ENCODE data around the gene TMEM204. TPM values are rescaled to one million over a fixed set of nuclear protein-coding genes. Genes with fewer than 3 reads are reported as not detected.

The TMEM204 gene
- total RNA-seq, 1 experiment from 2014 or later: 0.29 TPM

GRCh38 chr16:1494129-1494640 is 39.3 kb upstream of the TMEM204 start:
- peaks cover 50% of the 10 kb centered on the region for H3K36me3 ChIP-seq
- H3K4me1 ChIP-seq (replicated peaks): peaks cover 13% of the 10 kb centered on the region
- peak overlapping the region; percentile 66 for H3K4me3 ChIP-seq
- no peak overlapping the region for H3K27ac ChIP-seq
- DNase-seq (ENCODE audit: low read depth in 1 of 2, low spot score in 2 of 2): peak; percentile 66 to 78
- H3K27me3 ChIP-seq (replicated peaks): no peaks in the 10 kb centered on the region
- H3K9me3 ChIP-seq (replicated peaks): 0 out of 2 replicates have a peak, but pooled peaks cover 2% of the 10 kb centered on the region

GRCh38 chr16:1494711-1495110 is 38.8 kb upstream of the TMEM204 start:
- Histone ChIP-seq H3K9me3 (replicated peaks) (0 out of 2 replicates have a peak, but pooled peaks cover 2% of the 10 kb centered on the region), H3K4me1 (replicated peaks) (peaks cover 13% of the 10 kb centered on the region), H3K36me3 (peaks cover 53% of the 10 kb centered on the region), H3K27me3 (replicated peaks) (no peaks in the 10 kb centered on the region), H3K27ac (no peak overlapping the region), H3K4me3 (peak overlapping the region; percentile 66; the same call in 1 of the 2 replicates)
- no peak for DNase-seq (ENCODE audit: low read depth in 1 of 2, low spot score in 2 of 2)

GRCh38 chr16:1495211-1495888 is 38.1 kb upstream of the TMEM204 start:
- Histone ChIP-seq H3K4me1 (replicated peaks) (peaks cover 13% of the 10 kb centered on the region), H3K9me3 (replicated peaks) (0 out of 2 replicates have a peak, but pooled peaks cover 2% of the 10 kb centered on the region), H3K27me3 (replicated peaks) (no peaks in the 10 kb centered on the region), H3K4me3 (no peak overlapping the region), H3K27ac (no peak overlapping the region), H3K36me3 (peaks cover 60% of the 10 kb centered on the region)
- no peak for DNase-seq (ENCODE audit: low read depth in 1 of 2, low spot score in 2 of 2)

- DNase-seq (ENCODE audit: low read depth in 1 of 2, low spot score in 2 of 2): no peak
- Histone ChIP-seq H3K27me3 (replicated peaks) (no peaks in the 10 kb centered on the region), H3K4me3 (no peak overlapping the region), H3K9me3 (replicated peaks) (0 out of 2 replicates have a peak, but pooled peaks cover 2% of the 10 kb centered on the region), H3K4me1 (replicated peaks) (peaks cover 13% of the 10 kb centered on the region), H3K36me3 (peaks cover 65% of the 10 kb centered on the region), H3K27ac (no peak overlapping the region)
Measured at GRCh38 chr16:1495889-1496262, 37.6 kb upstream of the TMEM204 start.

- Histone ChIP-seq H3K4me1 (replicated peaks) (peaks cover 13% of the 10 kb centered on the region), H3K4me3 (no peak overlapping the region), H3K27ac (no peak overlapping the region), H3K9me3 (replicated peaks) (0 out of 2 replicates have a peak, but pooled peaks cover 2% of the 10 kb centered on the region), H3K36me3 (peaks cover 71% of the 10 kb centered on the region), H3K27me3 (replicated peaks) (no peaks in the 10 kb centered on the region)
- no peak for DNase-seq (ENCODE audit: low read depth in 1 of 2, low spot score in 2 of 2)
Measured at GRCh38 chr16:1496464-1496863, 37.0 kb upstream of the TMEM204 start.

- no peaks in the 10 kb centered on the region for H3K27me3 ChIP-seq (replicated peaks)
- 0 out of 2 replicates have a peak, but pooled peaks cover 2% of the 10 kb centered on the region for H3K9me3 ChIP-seq (replicated peaks)
- H3K4me3 ChIP-seq: no peak overlapping the region
- no peak overlapping the region for H3K27ac ChIP-seq
- peaks cover 13% of the 10 kb centered on the region for H3K4me1 ChIP-seq (replicated peaks)
- no peak for DNase-seq (ENCODE audit: low read depth in 1 of 2, low spot score in 2 of 2)
- peaks cover 77% of the 10 kb centered on the region for H3K36me3 ChIP-seq
Measured at GRCh38 chr16:1497014-1497598, 36.4 kb upstream of the TMEM204 start.

- DNase-seq (ENCODE audit: low read depth in 1 of 2, low spot score in 2 of 2): no peak
- no peaks in the 10 kb centered on the region for H3K9me3 ChIP-seq (replicated peaks)
- H3K27me3 ChIP-seq (replicated peaks): no peaks in the 10 kb centered on the region
- H3K27ac ChIP-seq: no peak overlapping the region
- no peak overlapping the region for H3K4me3 ChIP-seq
- H3K36me3 ChIP-seq: peaks cover 89% of the 10 kb centered on the region
- peaks cover 7% of the 10 kb centered on the region for H3K4me1 ChIP-seq (replicated peaks)
Measured at GRCh38 chr16:1498899-1499676, 34.4 kb upstream of the TMEM204 start.

- H3K27me3 ChIP-seq (replicated peaks): no peaks in the 10 kb centered on the region
- H3K36me3 ChIP-seq: peaks cover 84% of the 10 kb centered on the region
- DNase-seq (ENCODE audit: low read depth in 1 of 2, low spot score in 2 of 2): no peak
- H3K27ac ChIP-seq: no peak overlapping the region
- no peaks in the 10 kb centered on the region for H3K4me1 ChIP-seq (replicated peaks)
- H3K4me3 ChIP-seq: no peak overlapping the region
- H3K9me3 ChIP-seq (replicated peaks): no peaks in the 10 kb centered on the region
Measured at GRCh38 chr16:1499756-1500464, 33.6 kb upstream of the TMEM204 start.

GRCh38 chr16:1500465-1501150 is 32.9 kb upstream of the TMEM204 start:
- H3K4me3 ChIP-seq: no peak overlapping the region
- no peaks in the 10 kb centered on the region for H3K9me3 ChIP-seq (replicated peaks)
- no peak overlapping the region for H3K27ac ChIP-seq
- H3K27me3 ChIP-seq (replicated peaks): no peaks in the 10 kb centered on the region
- H3K36me3 ChIP-seq: peaks cover 79% of the 10 kb centered on the region
- DNase-seq (ENCODE audit: low read depth in 1 of 2, low spot score in 2 of 2): no peak
- H3K4me1 ChIP-seq (replicated peaks): no peaks in the 10 kb centered on the region

GRCh38 chr16:1501630-1502029 is 31.8 kb upstream of the TMEM204 start:
- Histone ChIP-seq H3K4me3 (no peak overlapping the region), H3K27ac (no peak overlapping the region), H3K9me3 (replicated peaks) (no peaks in the 10 kb centered on the region), H3K36me3 (peaks cover 69% of the 10 kb centered on the region), H3K27me3 (replicated peaks) (no peaks in the 10 kb centered on the region), H3K4me1 (replicated peaks) (no peaks in the 10 kb centered on the region)
- no peak for DNase-seq (ENCODE audit: low read depth in 1 of 2, low spot score in 2 of 2)

- no peak for DNase-seq (ENCODE audit: low read depth in 1 of 2, low spot score in 2 of 2)
- Histone ChIP-seq H3K9me3 (replicated peaks) (no peaks in the 10 kb centered on the region), H3K36me3 (peaks cover 68% of the 10 kb centered on the region), H3K4me1 (replicated peaks) (no peaks in the 10 kb centered on the region), H3K4me3 (no peak overlapping the region), H3K27me3 (replicated peaks) (no peaks in the 10 kb centered on the region), H3K27ac (no peak overlapping the region)
Measured at GRCh38 chr16:1502092-1503004, 31.1 kb upstream of the TMEM204 start.

All from SJSA1 (cell line).